HUES6 (cell line): ENCODE results near the gene DPPA5.

Experiments used
- H3K27ac ChIP-seq: 2 replicates; pipeline ENCODE4 v1.7.0; 2013; ENCODE audit warnings: low read depth, mild to moderate bottlenecking, low read length, inconsistent platforms
- H3K27me3 ChIP-seq: 2 replicates; pipeline ENCODE4 v1.6.1; 2013; ENCODE audit warnings: low read length; ENCODE audit not compliant: control insufficient read depth, insufficient read depth
- H3K36me3 ChIP-seq: 2 replicates; pipeline ENCODE4 v1.6.1; 2013; ENCODE audit warnings: low read length; ENCODE audit not compliant: control insufficient read depth, insufficient read depth
- H3K4me1 ChIP-seq: 2 replicates; pipeline ENCODE4 v1.6.1; 2013; ENCODE audit warnings: low read length; ENCODE audit not compliant: control insufficient read depth, insufficient read depth
- H3K4me3 ChIP-seq: 2 replicates; pipeline ENCODE4 v1.5.1; 2013; ENCODE audit warnings: low read depth, low read length
- H3K9ac ChIP-seq: one replicate; pipeline ENCODE4 v1.6.1; 2013; ENCODE audit warnings: mild to moderate bottlenecking, low read length
- H3K9me3 ChIP-seq: 2 replicates; pipeline ENCODE4 v1.6.1; 2013; ENCODE audit warnings: low read depth, low read length; ENCODE audit not compliant: control insufficient read depth, insufficient read depth

The DPPA5 gene

DNA sequence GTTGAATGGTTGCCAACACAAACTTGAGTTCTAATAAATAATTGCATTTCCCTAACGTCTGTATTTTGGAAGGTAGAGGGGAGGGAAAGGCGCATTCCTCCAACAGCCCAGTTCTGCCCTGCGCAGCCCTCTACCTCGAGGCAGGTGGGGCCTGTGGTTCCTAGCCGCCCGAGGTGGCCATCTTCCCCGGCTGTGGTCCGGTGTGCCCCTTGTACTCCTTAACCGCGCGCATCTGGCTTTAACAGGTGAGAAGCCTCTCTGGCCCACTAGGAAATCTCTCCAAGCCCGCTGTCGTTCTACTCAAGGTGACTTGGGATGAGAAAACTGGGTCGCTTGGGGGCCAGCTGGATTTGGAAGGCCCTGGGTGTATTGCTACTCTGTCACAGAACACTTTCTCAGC lies 10.0 kb upstream of the DPPA5 start:
- Histone ChIP-seq H3K4me1 (peaks cover 3% of the 10 kb centered on the region; the same call in 1 of the 2 replicates), H3K9ac (no peak overlapping the region), H3K9me3 (peaks cover 11% of the 10 kb centered on the region), H3K4me3 (no peak overlapping the region), H3K27ac (no peak overlapping the region), H3K36me3 (no peaks in the 10 kb centered on the region), H3K27me3 (no peaks in the 10 kb centered on the region)

GRCh38 chr6:73363537-73363875 lies 9.4 kb upstream of the DPPA5 start:
- Histone ChIP-seq H3K4me3 (no peak overlapping the region), H3K36me3 (no peaks in the 10 kb centered on the region), H3K9ac (no peak overlapping the region), H3K9me3 (peaks cover 11% of the 10 kb centered on the region), H3K27ac (no peak overlapping the region), H3K4me1 (peaks cover 3% of the 10 kb centered on the region; the same call in 1 of the 2 replicates), H3K27me3 (no peaks in the 10 kb centered on the region)

- H3K36me3 ChIP-seq: no peaks in the 10 kb centered on the region
- no peak overlapping the region for H3K9ac ChIP-seq
- H3K27me3 ChIP-seq: no peaks in the 10 kb centered on the region
These were observed 8.9 kb upstream of the DPPA5 start for GRCh38 chr6:73362869-73363536.

GRCh38 chr6:73362358-73362757 lies 8.3 kb upstream of the DPPA5 start, which contains the start of gene KHDC3L:
Gene KHDC3L, plus strand, starts transcription at chr6:73362658. Its CDS starts 72 bp downstream, at chr6:73362730.
- peaks cover 11% of the 10 kb centered on the region for H3K9me3 ChIP-seq
- no peaks in the 10 kb centered on the region for H3K4me1 ChIP-seq
- no peak within 1 kb of the TSS for H3K27ac ChIP-seq
- no peak within 1 kb of the TSS for H3K4me3 ChIP-seq
- H3K36me3 ChIP-seq: no peaks in the 10 kb centered on the region
- H3K9ac ChIP-seq: no peak within 1 kb of the TSS
- H3K27me3 ChIP-seq: no peaks in the 10 kb centered on the region

More at GRCh38 chr6:73362869-73363536, 8.9 kb upstream of the DPPA5 start:
- H3K27ac ChIP-seq: no peak overlapping the region
- peaks cover 11% of the 10 kb centered on the region for H3K9me3 ChIP-seq
- no peak overlapping the region for H3K4me3 ChIP-seq
- peaks cover 3% of the 10 kb centered on the region; the same call in 1 of the 2 replicates for H3K4me1 ChIP-seq

- 0 out of 2 replicates have a peak overlapping the region, but pooled peaks have one; percentile 34 for H3K4me3 ChIP-seq
- H3K9ac ChIP-seq: peak overlapping the region; percentile 68
- H3K27me3 ChIP-seq: no peaks in the 10 kb centered on the region
- H3K9me3 ChIP-seq: peaks cover 10% of the 10 kb centered on the region
- no peaks in the 10 kb centered on the region for H3K36me3 ChIP-seq
- H3K4me1 ChIP-seq: peaks cover 24% of the 10 kb centered on the region
- peak overlapping the region; percentile 98 for H3K27ac ChIP-seq
These were observed 4.8 kb downstream of the DPPA5 start for GRCh38 chr6:73349311-73349710.

DNA sequence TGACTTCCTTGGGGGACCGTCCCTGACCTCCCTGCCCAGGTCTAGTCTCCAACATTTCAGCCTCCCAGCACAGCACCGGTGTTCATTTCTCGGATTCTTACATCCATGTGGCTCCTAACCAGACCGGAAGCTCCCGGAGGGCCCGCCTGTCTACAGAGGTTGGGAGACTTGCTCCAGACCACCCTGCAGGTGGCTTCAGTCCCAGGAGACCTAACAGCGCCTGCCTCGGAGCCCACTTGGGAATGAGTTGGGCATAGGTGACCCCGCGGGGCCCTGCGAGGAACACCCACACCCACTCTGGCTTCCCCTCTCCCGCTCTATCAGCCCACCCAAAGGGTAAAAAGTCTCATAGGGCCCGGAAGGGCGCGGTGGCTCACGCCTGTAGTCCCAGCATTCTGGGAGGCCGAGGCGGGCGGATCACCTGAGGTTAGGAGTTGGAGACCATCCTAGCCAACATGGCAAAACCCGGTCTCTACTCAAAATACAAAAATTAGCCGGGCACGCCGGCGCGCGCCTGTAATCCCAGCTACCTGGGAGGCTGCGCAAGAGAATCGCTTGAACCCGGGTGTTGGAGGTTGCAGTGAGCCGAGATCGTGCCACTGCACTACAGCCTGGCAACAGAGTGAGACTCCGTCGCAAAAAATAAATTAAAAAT lies 5.4 kb downstream of the DPPA5 start:
- H3K27ac ChIP-seq: peak overlapping the region; percentile 82
- H3K9me3 ChIP-seq: peaks cover 6% of the 10 kb centered on the region
- peak overlapping the region; percentile 48 for H3K9ac ChIP-seq
- H3K27me3 ChIP-seq: no peaks in the 10 kb centered on the region
- H3K36me3 ChIP-seq: no peaks in the 10 kb centered on the region
- H3K4me3 ChIP-seq: no peak overlapping the region
- H3K4me1 ChIP-seq: peaks cover 24% of the 10 kb centered on the region

- Histone ChIP-seq H3K4me1 (0 out of 2 replicates have a peak, but pooled peaks cover 2% of the 10 kb centered on the region), H3K27me3 (no peaks in the 10 kb centered on the region), H3K4me3 (no peak overlapping the region), H3K9me3 (peaks cover 2% of the 10 kb centered on the region), H3K9ac (no peak overlapping the region), H3K27ac (no peak overlapping the region), H3K36me3 (no peaks in the 10 kb centered on the region)
These were observed 10.9 kb downstream of the DPPA5 start for GRCh38 chr6:73343164-73343563.

- Histone ChIP-seq H3K4me3 (no peak overlapping the region), H3K9me3 (no peaks in the 10 kb centered on the region; the same call in 1 of the 2 replicates), H3K36me3 (no peaks in the 10 kb centered on the region), H3K4me1 (no peaks in the 10 kb centered on the region), H3K27ac (no peak overlapping the region), H3K27me3 (no peaks in the 10 kb centered on the region), H3K9ac (no peak overlapping the region)
These were observed 11.9 kb downstream of the DPPA5 start for GRCh38 chr6:73342174-73342573.

DNA sequence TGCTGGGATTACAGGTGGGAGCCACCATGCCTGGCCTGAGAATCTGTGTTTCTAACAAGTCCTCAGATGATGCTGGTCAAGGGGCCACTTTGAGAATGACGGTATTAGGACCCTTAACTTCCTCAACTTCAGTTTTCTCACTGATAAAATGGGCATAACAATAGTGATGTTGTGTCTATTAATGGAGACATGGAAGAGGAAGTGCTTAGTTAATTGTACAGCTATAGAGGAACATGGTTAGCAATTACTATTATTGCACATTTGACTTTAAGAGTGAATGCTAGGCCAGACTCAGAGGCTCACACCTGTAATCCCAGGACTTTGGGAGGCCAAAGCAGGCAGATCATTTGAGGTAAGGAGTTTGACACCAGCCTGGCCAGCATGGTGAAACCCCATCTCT lies 12.7 kb downstream of the DPPA5 start:
- no peak overlapping the region for H3K4me3 ChIP-seq
- H3K9me3 ChIP-seq: no peaks in the 10 kb centered on the region
- H3K27me3 ChIP-seq: no peaks in the 10 kb centered on the region
- H3K4me1 ChIP-seq: no peaks in the 10 kb centered on the region
- no peak overlapping the region for H3K9ac ChIP-seq
- H3K36me3 ChIP-seq: no peaks in the 10 kb centered on the region
- no peak overlapping the region for H3K27ac ChIP-seq

GRCh38 chr6:73340048-73340447 lies 14.0 kb downstream of the DPPA5 start:
- Histone ChIP-seq H3K9me3 (no peaks in the 10 kb centered on the region), H3K4me1 (no peaks in the 10 kb centered on the region), H3K4me3 (no peak overlapping the region), H3K27ac (no peak overlapping the region), H3K36me3 (no peaks in the 10 kb centered on the region), H3K27me3 (no peaks in the 10 kb centered on the region), H3K9ac (no peak overlapping the region)

- no peaks in the 10 kb centered on the region for H3K4me1 ChIP-seq
- H3K9ac ChIP-seq: no peak overlapping the region
- no peaks in the 10 kb centered on the region for H3K9me3 ChIP-seq
- no peaks in the 10 kb centered on the region for H3K27me3 ChIP-seq
- H3K27ac ChIP-seq: no peak overlapping the region
- no peak overlapping the region for H3K4me3 ChIP-seq
- H3K36me3 ChIP-seq: no peaks in the 10 kb centered on the region
These were observed 14.7 kb downstream of the DPPA5 start for GRCh38 chr6:73339340-73339739.
